ENCODE results near the gene TMED8.

DNA sequence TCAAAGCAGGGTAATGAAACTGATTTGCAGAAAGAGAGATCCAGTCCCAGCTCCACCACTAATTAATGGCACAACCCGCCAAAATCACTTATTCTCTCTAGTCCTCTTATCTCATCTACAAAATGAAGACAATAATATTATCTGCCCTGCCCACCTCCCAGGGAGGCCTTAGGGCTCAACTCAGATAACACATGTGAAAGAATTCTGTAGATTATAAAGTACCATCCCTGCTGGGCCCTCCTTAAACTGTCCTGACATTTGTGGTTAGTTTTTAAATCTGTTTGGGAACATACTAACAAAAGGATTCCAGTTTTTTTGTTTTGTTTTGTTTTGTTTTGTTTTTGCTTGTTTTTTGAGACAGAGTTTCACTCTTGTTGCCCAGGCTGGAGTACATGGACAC is 63.5 kb downstream of the TMED8 start:
- no peak for TF ChIP-seq POLR2AphosphoS5 (IDR thresholded peaks at IDR 0.05)
- TF ChIP-seq, protein P1, sequence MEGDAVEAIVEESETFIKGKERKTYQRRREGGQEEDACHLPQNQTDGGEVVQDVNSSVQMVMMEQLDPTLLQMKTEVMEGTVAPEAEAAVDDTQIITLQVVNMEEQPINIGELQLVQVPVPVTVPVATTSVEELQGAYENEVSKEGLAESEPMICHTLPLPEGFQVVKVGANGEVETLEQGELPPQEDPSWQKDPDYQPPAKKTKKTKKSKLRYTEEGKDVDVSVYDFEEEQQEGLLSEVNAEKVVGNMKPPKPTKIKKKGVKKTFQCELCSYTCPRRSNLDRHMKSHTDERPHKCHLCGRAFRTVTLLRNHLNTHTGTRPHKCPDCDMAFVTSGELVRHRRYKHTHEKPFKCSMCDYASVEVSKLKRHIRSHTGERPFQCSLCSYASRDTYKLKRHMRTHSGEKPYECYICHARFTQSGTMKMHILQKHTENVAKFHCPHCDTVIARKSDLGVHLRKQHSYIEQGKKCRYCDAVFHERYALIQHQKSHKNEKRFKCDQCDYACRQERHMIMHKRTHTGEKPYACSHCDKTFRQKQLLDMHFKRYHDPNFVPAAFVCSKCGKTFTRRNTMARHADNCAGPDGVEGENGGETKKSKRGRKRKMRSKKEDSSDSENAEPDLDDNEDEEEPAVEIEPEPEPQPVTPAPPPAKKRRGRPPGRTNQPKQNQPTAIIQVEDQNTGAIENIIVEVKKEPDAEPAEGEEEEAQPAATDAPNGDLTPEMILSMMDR (IDR thresholded peaks at IDR 0.05), result no peak
